ENCODE data around the gene FMNL3.
A peak's percentile ranks its signal among the peaks of the same experiment; 100 is the strongest.

FMNL3 gene

GRCh38 chr12:49706351-49707127 lies 666 bp downstream of the FMNL3 start:
- Histone ChIP-seq H3K4me3 (peak overlapping the region; percentile 88), H3K27ac (peak overlapping the region; percentile 97 to 98)
- no peak for TF ChIP-seq CTCF (IDR thresholded peaks at IDR 0.05)
- DNase-seq (ENCODE audit: low spot score), result peak; percentile 83

- peak overlapping the region; percentile 97 to 98 for H3K27ac ChIP-seq
- no peak for DNase-seq (ENCODE audit: low spot score)
- peak overlapping the region; percentile 88 for H3K4me3 ChIP-seq
- no peak for TF ChIP-seq CTCF (IDR thresholded peaks at IDR 0.05)
Measured at GRCh38 chr12:49705479-49706134, 1.6 kb downstream of the FMNL3 start.

- TF ChIP-seq CTCF (IDR thresholded peaks at IDR 0.05), result no peak
- H3K4me3 ChIP-seq, result peak overlapping the region; percentile 39
- peak overlapping the region; percentile 48 to 73 for H3K27ac ChIP-seq
- DNase-seq (ENCODE audit: low spot score), result no peak
Measured at GRCh38 chr12:49703647-49704137, 3.5 kb downstream of the FMNL3 start.

GRCh38 chr12:49702676-49703215 lies 4.5 kb downstream of the FMNL3 start:
- H3K27ac ChIP-seq, result peak overlapping the region; percentile 48 to 73

GRCh38 chr12:49702009-49702408 lies 5.2 kb downstream of the FMNL3 start:
- Histone ChIP-seq H3K27ac (peak overlapping the region in 1 of 2 donors; percentile 20), H3K4me3 (no peak overlapping the region)
- no peak for DNase-seq (ENCODE audit: low spot score)
- no peak for TF ChIP-seq CTCF (IDR thresholded peaks at IDR 0.05)

More at GRCh38 chr12:49702676-49703215, 4.5 kb downstream of the FMNL3 start:
- DNase-seq (ENCODE audit: low spot score), result no peak
- H3K4me3 ChIP-seq, result no peak overlapping the region
- TF ChIP-seq CTCF (IDR thresholded peaks at IDR 0.05), result no peak

GRCh38 chr12:49698619-49699545 lies 8.3 kb downstream of the FMNL3 start:
- peak overlapping the region; percentile 58 for H3K4me3 ChIP-seq
- DNase-seq (ENCODE audit: low spot score), result peak; percentile 85

More at GRCh38 chr12:49698619-49699545, 8.3 kb downstream of the FMNL3 start:
- peak overlapping the region; percentile 64 to 92 for H3K27ac ChIP-seq
- no peak for TF ChIP-seq CTCF (IDR thresholded peaks at IDR 0.05)
